ENCODE results near the gene THEMIS2.

- TF ChIP-seq CTCF (IDR thresholded peaks at IDR 0.05) (no peak), POLR2AphosphoS5 (IDR thresholded peaks at IDR 0.05; ENCODE audit: insufficient read depth in 1 of 2, low read depth in 1 of 2) (no peak), POLR2A (IDR thresholded peaks at IDR 0.05) (no peak)
Measured at GRCh38 chr1:27886353-27886679, 14.0 kb downstream of the THEMIS2 start.

All from vagina (tissue), 2 donors.